Nephron progenitor cell (in vitro differentiated cells): ENCODE results near the gene RERE.
A peak's percentile ranks its signal among the peaks of the same experiment; 100 is the strongest.

Source experiments
- DNase-seq: peaks from one replicate; pipeline ENCODE4 v3.0.0; 2021
- H3K27ac Mint-ChIP-seq: 2 replicates; pipeline ENCODE4 v1.8.0; 2021; ENCODE audit warnings: mild to moderate bottlenecking, moderate library complexity, mixed read lengths
- H3K27me3 Mint-ChIP-seq: 2 replicates; pipeline ENCODE4 v1.8.0; 2021; ENCODE audit warnings: mild to moderate bottlenecking, low read depth, mixed read lengths; ENCODE audit not compliant: poor library complexity
- H3K36me3 Mint-ChIP-seq: 2 replicates; pipeline ENCODE4 v1.8.0; 2021; ENCODE audit warnings: low read depth, mixed read lengths
- H3K4me1 Mint-ChIP-seq: 2 replicates; pipeline ENCODE4 v1.8.0; 2021; ENCODE audit warnings: mixed read lengths
- H3K4me3 Mint-ChIP-seq: 2 replicates; pipeline ENCODE4 v1.8.0; 2021; ENCODE audit warnings: mild to moderate bottlenecking, moderate library complexity, mixed read lengths
- H3K9me3 Mint-ChIP-seq: 2 replicates; pipeline ENCODE4 v1.8.0; 2021; ENCODE audit warnings: mild to moderate bottlenecking, moderate library complexity, mixed read lengths
- TF ChIP-seq, protein P1 (sequence below): fragments of 200-600 bp; sonication (generic); IDR thresholded peaks from 2 replicates; pipeline ENCODE4 v1.5.0; 2021; ENCODE audit warnings: antibody characterized with exemption

The RERE gene

DNA sequence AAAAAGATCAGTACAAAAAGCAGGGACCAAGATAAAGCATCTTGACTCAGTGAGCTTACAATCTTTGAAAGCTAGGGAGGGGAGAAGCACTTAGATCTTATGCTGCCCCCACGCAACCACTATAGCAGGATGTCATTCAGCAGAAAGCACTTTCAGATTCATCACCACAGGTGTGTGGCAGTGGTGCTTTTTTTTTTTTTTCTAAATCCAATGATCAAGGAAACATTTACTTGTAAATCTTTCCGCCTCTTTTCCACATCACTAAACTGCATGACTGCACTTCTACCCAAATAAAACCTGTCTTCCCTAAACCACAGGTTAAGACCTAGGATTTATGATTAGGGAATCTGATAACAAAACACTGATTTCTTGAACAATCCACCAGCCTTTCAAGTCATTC is 344.8 kb downstream of the RERE start:
- peak overlapping the region; percentile 45 for H3K4me3 Mint-ChIP-seq
- peak overlapping the region; percentile 94 for H3K27ac Mint-ChIP-seq
- H3K36me3 Mint-ChIP-seq, result peaks cover 14% of the 10 kb centered on the region
- TF ChIP-seq, protein P1, sequence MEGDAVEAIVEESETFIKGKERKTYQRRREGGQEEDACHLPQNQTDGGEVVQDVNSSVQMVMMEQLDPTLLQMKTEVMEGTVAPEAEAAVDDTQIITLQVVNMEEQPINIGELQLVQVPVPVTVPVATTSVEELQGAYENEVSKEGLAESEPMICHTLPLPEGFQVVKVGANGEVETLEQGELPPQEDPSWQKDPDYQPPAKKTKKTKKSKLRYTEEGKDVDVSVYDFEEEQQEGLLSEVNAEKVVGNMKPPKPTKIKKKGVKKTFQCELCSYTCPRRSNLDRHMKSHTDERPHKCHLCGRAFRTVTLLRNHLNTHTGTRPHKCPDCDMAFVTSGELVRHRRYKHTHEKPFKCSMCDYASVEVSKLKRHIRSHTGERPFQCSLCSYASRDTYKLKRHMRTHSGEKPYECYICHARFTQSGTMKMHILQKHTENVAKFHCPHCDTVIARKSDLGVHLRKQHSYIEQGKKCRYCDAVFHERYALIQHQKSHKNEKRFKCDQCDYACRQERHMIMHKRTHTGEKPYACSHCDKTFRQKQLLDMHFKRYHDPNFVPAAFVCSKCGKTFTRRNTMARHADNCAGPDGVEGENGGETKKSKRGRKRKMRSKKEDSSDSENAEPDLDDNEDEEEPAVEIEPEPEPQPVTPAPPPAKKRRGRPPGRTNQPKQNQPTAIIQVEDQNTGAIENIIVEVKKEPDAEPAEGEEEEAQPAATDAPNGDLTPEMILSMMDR, result no peak
- H3K4me1 Mint-ChIP-seq, result peaks cover 74% of the 10 kb centered on the region
- no peaks in the 10 kb centered on the region for H3K9me3 Mint-ChIP-seq
- DNase-seq, result no peak
- H3K27me3 Mint-ChIP-seq, result no peaks in the 10 kb centered on the region

DNA sequence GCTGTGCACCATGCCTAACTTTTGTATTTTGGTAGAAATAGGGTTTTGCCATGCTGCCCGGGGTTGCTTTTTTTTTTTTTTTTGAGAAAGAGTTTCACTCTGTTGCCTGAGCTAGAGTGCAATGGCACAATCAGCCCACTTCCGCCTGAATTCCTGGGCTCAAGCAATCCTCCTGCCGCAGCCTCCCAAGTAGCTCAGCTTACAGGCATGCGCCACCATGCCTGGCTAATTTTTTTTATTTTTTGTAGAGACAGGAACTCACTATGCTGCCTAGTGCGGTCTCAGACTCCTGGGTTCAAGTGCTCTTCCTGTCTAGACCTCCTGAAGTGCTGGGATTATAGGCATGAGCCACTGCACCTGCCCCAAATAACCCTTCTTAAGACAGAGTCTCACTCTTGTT is 346.0 kb downstream of the RERE start:
- H3K27me3 Mint-ChIP-seq, result no peaks in the 10 kb centered on the region
- H3K4me3 Mint-ChIP-seq, result no peak overlapping the region
- H3K36me3 Mint-ChIP-seq, result peaks cover 22% of the 10 kb centered on the region
- no peak for DNase-seq
- H3K9me3 Mint-ChIP-seq, result no peaks in the 10 kb centered on the region
- TF ChIP-seq, protein P1, result no peak
- peaks cover 72% of the 10 kb centered on the region for H3K4me1 Mint-ChIP-seq
- H3K27ac Mint-ChIP-seq, result peak overlapping the region; percentile 48

DNA sequence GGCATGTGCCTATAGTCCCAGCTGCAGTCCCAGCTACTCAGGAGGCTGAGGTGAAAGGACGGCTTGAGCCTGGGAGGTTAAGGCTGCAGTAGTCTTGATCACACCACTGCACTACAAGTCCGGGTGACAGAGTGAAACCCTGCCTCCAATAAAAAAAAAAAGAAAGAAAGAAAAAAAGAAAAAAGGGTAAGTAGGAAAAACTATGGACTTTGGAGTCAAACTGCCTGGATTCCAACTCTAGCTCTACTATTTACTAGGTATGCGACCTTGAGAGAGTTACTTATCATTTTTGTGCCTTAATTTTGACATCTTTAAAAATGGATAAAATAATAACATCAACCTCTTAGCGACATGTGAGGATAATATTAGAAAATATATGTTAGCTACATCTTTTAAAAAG is 348.7 kb downstream of the RERE start:
- Mint-ChIP-seq H3K9me3 (no peaks in the 10 kb centered on the region), H3K4me1 (peaks cover 79% of the 10 kb centered on the region), H3K4me3 (no peak overlapping the region), H3K36me3 (peaks cover 25% of the 10 kb centered on the region), H3K27me3 (no peaks in the 10 kb centered on the region), H3K27ac (no peak overlapping the region)
- TF ChIP-seq, protein P1, result no peak
- DNase-seq, result no peak

DNA sequence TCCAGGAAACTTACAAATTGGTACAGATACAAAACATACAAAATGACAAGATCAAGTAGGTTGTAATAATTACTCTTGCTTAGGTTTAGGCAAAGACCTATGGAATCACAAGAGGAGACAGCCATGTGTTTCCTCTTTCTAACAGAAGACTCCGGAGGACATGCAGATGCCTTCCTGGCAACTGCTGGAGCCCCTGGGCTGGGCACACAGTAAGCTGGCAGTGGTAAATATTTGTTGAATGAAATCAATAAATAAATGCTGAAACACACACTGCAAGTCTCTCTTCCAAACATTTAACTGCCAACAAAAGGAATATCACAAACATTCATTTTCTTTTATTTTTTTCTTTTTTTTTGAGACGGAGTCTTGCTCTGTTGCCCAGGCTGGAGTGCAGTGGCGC is 350.1 kb downstream of the RERE start:
- peaks cover 76% of the 10 kb centered on the region for H3K4me1 Mint-ChIP-seq
- H3K27me3 Mint-ChIP-seq, result no peaks in the 10 kb centered on the region
- TF ChIP-seq, protein P1, result no peak
- no peak for DNase-seq
- peak overlapping the region; percentile 90 for H3K27ac Mint-ChIP-seq
- H3K9me3 Mint-ChIP-seq, result no peaks in the 10 kb centered on the region
- H3K4me3 Mint-ChIP-seq, result no peak overlapping the region
- H3K36me3 Mint-ChIP-seq, result peaks cover 26% of the 10 kb centered on the region

DNA sequence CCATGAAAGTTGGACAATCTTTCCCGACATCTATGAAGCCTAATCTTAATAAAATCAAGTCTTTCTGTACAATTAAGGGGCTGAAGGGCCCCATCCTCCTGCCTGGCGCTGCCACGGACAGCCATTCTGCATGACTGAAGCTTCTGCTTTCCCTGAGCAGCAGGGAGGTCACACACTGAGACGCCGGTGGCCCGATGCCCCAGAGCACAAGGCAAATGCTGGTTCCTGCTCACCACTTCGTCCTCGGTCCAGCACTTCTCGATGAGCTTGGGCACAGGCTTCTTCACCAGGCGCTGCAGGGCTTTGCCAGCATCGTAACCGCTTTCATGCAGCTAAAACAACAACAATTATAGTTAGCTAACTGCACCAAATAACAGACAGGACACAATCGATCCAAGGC is 351.7 kb downstream of the RERE start:
- Mint-ChIP-seq H3K27ac (peak overlapping the region; percentile 60), H3K27me3 (no peaks in the 10 kb centered on the region), H3K9me3 (no peaks in the 10 kb centered on the region), H3K4me1 (peaks cover 77% of the 10 kb centered on the region), H3K4me3 (peak overlapping the region; percentile 24), H3K36me3 (peaks cover 35% of the 10 kb centered on the region)
- TF ChIP-seq, protein P1, result no peak
- no peak for DNase-seq

DNA sequence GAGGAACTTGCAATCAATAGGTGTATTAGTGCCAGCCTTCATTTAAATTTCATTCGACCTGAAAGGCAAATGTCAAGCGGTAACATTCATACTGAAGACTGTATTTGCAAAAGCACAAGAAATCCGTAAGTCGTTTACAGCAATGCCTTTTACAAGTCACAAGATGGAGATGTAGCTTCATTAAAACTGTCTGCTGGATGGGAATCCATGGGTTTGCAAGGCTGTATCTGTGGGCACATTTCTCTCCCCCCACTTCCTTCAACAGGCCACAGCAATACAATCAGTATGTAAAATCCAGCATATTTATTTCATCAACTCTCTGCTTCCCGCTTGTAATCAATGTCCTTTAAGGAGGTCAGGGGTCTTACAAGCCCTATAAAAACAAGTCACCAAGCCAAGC is 352.4 kb downstream of the RERE start:
- DNase-seq, result no peak
- peak overlapping the region; percentile 98 for H3K27ac Mint-ChIP-seq
- peaks cover 79% of the 10 kb centered on the region for H3K4me1 Mint-ChIP-seq
- peaks cover 33% of the 10 kb centered on the region for H3K36me3 Mint-ChIP-seq
- no peak overlapping the region for H3K4me3 Mint-ChIP-seq
- no peaks in the 10 kb centered on the region for H3K9me3 Mint-ChIP-seq
- no peaks in the 10 kb centered on the region for H3K27me3 Mint-ChIP-seq
- TF ChIP-seq, protein P1, result no peak
